Fibroblast of the conjunctiva (primary cell): ENCODE results near the gene ATP8A2.

Source experiments
- DNase-seq: peaks from one replicate; pipeline ENCODE4 v3.0.0-alpha.2; 2010; ENCODE audit warnings: low read depth

Gene ATP8A2

DNA sequence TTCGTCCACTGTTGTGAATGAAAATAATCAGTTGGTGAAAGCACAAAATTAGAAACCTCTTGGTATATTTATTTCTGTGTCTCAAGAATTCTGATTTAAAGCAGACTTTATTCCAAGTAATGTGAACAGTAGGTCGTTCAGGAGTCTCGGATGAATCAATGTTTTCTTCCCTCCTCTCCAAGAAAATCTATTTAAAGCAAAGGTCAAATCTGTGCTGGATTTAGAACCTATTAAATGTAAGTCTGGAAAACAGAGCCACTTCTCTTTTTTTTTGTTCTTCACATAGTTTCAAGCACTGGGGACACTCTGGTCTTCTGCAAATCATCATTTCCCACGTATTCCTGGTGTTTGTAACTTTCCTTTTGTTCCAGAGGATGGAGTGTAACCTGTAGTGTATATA is 312.7 kb downstream of the ATP8A2 start:
- no peak for DNase-seq

DNA sequence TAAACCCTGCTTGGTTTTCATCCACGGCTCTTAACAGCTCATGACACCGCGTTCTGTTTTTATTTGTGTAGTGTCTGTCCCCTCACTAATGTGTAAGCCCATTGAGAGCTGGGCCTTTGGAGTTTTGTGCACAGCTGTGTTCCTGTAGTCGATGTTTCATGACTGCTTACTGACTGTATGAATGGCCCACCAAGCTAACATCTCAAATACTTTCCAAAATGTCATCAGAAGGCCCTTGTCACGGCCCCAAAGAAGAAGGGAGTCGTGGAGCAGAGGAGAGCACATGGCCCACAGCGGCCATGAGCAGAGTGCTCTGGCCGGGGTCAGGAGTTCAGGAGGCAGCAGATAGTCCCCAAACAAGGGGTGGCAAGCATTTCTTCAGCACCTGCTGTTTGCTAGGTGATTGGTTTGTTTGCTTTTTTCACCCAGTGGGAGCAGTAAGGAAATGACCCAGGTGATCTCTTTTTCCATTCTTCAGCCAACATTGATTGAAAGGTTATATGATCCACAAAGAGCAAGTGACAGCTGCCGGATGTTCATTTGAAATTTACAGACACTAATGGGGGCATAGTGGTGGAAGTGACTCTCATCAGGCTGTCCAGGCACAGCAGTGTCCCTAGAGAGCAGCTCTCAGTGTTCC is 315.2 kb downstream of the ATP8A2 start:
- no peak for DNase-seq

DNA sequence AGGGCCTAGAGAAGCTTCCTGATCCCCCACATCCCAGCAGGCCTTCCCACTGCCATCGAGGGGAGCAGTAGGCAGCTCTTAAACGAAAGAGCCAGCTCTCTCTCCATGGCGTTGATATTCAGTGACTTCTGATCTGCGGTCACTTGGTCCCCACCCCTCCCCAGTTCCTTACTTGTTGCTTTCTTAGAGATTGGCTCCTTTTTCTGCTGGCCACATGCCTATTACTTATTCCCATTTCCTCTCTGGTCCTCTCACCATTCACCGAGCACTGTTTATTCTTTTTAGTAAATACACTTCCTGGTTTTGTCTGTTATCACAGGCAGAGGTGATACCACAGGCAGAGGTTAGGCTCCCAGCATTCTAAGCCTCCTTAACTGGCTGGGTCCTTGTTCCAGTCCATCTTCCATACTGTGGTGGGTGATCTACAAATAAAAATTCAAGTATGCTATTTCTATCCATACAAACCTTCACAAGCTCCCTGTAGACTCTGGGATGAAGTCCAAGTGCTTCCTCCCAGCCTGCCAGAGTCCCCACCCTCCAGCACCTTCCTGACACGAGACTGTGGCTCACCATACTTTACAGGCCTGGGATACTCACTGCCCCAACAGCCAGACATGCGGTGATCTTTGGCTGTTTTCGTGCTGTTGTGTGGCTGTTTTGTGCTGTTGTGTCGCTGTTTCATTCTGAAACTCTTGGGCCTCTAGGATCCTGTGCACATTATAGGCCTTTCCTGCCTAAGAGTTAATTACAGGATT is 315.9 kb downstream of the ATP8A2 start:
- DNase-seq = no peak

DNA sequence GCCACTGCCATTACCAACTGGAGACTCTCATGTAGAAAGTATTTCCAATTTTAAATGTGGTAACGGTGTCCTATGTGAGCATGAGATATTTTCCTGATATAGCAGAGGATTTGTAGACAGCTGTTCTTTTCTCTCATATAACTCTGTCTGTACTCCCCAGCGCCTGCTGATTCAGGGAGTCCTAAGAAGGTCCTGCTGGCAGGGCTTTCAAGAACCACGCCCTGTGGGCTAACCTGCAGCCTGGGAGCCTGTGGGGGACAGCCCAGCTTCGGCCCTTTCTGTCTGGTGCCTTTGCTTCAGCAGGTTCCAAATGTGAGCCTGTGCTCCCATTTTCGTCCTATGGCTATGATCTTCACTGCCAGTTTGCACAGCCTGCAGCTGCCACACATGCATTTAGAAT is 316.8 kb downstream of the ATP8A2 start:
- DNase-seq = no peak

DNA sequence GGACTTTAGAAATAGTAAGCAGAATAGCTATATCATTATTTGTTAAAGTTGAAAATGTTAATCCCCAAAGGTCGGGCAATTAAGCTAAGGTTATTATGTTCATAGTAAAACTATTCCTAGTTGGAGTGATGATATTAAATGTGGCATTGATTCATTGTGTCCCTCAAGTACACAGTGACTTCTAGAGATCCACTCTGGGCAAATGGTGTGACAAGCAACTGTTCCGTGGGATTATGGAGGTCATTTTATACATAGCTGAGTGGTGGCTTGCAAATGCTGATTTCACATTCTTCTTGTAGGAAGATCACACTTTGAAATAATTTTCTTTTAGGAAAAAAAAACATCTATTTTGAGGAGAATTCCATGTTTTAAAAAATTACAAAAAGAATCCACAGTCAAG is 317.8 kb downstream of the ATP8A2 start:
- no peak for DNase-seq

DNA sequence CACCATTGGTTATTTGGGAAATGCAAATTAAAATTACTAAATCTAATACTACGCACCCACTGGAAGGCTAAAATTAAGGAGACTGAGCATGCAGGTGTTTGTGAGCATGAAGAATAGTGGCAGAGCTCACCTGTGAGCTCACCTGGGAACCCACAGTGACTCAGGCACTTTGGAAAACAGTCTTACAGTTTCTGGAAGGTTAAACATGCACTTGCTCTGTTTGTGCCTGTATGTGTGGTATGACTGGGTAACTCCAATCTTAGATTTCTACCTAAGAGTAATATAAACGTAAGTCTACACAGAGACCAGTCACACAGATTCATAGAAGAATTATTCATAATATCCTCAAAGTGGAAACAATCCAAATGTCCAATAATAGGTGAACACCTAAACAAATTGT is 318.8 kb downstream of the ATP8A2 start:
- no peak for DNase-seq

DNA sequence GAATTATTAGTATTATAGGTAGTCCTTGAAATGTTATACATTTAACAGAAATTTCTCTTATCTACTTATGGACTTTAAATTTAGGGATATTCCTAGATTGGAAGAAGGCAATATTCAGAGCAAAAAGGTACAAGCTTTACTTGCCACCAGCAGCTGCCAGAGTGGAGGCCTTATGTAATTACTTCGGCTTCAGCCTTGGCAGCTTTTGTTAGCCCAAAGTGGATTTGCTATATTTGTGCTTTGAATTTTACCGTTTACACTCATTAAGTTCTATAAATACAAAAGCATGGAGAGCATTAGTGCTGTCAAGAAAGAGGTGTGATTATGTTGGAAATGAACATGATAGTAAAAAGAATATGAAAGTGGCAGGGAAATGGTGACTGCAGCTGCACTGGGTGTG is 319.9 kb downstream of the ATP8A2 start:
- no peak for DNase-seq

DNA sequence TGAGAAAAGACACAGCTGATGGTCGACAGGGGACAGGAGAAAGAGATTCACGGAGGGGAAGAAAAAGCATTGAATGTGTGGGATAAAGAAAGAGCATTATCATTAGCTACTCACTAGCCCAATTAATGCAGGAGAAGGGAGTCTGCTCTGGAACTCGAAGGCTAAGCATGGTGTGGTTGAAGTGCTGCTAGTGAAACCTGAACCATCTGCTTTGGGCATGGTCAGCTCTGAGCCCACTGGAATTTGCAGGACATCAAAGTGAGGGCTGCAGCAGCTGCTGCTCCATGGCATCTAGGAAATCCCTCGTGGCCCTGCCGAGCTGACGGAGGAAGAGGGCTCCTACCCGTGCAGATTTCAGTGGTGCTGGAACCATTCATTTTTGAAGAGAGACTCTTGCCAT is 320.3 kb downstream of the ATP8A2 start:
- DNase-seq = no peak

DNA sequence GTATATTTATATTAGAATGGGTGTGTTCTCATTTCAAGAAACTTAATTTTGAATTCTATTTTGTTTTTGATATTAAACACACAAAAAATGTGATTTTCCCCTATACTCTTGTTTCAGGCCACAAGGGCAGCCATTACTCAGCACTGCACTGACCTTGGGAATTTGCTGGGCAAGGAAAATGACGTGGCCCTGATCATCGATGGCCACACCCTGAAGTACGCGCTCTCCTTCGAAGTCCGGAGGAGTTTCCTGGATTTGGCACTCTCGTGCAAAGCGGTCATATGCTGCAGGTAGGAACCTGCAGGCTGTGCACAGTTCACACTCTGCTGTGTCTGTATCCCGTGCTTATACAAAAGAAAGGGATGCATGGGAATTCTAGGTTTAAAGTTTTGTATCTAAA is 327.3 kb downstream of the ATP8A2 start:
- DNase-seq = no peak

DNA sequence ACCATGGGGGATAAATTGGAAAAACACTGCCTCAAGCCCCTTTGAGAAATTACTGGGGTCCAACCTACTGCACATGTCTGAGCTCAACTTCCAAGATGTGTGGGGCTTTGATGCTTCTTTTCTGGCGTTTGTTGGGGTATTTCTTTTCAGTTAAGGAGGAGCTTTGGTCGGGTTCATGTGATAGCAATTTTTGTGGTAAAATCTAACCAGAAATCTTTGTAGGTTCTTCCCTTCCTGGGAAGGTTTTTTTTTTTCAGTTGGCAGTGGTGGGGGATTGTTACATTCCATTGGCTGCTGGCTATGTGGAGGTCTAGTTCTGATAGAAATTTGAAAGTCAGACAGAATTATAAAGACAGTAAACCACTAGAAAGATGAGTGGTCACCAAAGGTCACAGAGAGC is 327.8 kb downstream of the ATP8A2 start:
- no peak for DNase-seq

DNA sequence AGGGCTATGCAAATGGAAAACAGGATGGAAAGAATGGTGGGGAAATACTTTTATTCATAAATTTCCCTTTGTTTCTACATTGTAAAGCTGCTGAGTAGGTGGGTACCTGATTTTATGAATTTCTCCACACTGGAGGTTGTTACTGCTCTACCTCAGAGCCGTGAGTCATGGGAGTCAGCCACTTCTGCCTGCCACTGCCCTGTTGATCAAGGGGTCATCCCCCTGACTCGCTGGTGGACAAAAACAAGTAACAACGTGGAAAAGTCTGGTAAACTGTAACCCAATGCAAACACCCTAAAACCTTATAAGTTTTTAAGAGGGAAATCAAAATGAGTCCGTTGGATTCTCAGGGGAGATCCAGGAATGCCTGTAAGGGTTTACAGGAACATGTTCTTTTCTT is 329.5 kb downstream of the ATP8A2 start:
- no peak for DNase-seq

DNA sequence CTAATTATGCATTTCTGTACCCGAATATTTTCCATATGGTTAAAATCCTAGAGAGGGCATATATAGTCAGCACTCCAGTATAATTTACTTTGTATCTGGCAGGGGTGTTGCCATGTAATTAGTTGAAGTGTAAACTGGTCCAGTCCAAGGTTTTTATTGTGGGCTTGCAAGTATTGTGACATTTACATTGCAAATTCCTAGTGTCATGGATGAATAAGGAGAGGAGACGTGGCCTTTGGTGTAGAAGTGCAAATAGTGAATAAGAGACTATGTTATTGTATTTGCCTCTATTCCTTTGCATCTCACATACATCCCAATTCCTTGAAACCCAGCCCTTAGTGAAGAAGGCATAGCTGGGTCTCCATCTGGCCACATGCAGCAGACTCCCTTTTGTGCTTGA is 330.6 kb downstream of the ATP8A2 start:
- no peak for DNase-seq

DNA sequence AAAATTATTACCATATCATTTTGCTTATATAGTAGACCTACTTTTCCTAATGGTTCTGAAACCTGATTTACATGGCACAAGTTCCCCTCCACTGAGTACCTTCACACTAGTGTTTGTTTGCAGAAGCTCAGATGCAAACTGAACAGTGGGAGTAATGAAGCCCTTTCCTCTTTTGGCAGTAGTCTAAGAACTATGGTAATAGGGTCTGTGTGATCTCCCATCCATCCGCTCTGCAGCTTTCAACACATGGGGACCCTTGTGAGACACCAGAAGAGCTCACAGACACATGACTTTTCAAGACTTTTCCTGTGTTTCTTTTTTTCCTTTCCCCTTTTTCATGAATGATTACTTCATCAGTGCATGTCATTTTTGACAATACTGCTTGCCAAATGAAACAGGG is 336.0 kb downstream of the ATP8A2 start:
- no peak for DNase-seq

DNA sequence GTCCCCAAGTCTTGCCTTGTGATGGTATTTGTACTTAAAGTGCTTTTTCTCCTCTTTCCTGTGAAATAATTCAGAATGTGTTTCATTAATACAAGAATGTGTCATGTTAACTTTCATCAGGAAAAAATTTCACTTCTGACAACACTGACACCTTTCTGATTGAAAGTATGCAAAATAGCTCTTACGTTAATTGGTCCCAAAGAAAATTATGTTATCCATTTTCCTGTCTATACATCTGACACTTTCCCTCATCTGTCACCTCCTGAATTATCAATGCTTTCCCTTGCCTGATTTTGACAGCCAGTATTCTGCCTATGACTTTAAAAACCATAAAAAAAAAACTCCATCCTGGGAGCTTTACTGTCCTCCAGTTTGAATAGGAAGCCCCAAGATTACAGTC is 336.5 kb downstream of the ATP8A2 start:
- no peak for DNase-seq

DNA sequence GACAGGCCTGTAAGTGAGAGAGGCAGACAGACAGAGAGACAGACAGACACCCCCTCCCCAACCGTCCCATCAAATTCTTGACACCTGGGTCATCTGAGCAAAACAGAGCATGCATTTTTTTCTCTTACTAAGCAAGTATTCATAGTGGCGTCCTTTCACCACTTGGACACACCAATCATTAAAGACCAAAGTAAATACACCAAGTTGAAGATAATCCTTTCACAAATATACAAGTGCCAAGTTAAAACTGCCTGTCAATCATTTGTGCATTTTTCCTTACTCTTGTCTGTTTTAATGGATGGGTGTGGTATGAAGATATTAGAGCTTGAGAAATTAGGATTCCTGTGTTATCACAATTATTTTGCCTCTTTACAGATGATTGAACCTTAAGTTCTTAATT is 337.3 kb downstream of the ATP8A2 start:
- no peak for DNase-seq

DNA sequence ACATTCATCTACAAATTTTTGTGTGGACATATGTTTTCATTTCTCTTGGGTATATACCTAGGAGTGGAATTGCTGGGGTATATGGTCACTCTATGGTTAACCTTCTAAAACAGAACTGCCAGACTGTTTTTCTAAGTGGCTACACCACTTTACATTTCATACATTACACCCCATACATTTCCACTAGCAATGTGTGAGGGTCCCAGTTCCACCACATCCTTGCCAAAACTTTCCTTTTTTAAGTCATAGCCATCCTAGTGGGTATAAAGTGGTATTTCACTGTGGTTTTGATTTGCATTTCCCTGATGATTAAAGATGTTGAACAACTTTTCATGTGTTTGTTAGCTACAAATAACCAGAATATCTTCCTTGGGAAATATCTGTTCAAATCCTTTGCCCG is 344.0 kb downstream of the ATP8A2 start:
- DNase-seq = no peak

DNA sequence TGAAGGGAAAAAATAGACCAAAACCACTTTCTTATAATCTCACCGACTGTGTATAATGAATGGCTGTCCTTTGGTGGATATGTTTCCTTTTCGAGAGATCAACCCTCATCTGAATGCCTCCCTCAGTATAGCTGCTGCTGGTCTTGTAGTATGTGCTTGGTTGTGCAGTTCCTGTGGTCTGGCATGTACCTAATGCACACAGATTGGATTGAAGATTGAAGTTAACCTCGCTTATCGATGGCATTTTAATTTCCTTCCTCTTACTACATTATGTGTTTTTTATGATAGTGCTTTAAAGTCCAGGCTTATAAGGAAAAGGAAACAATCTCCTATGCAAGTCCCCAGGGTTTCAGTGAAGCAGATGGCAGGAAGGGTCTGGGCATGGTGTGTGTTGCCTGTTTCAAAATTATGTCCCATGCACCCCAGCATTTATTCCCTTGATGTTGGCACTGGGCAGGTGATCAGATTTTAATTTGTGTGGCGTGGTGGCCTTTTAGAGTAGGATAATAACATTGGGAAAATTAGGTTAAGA is 346.0 kb downstream of the ATP8A2 start:
- no peak for DNase-seq

DNA sequence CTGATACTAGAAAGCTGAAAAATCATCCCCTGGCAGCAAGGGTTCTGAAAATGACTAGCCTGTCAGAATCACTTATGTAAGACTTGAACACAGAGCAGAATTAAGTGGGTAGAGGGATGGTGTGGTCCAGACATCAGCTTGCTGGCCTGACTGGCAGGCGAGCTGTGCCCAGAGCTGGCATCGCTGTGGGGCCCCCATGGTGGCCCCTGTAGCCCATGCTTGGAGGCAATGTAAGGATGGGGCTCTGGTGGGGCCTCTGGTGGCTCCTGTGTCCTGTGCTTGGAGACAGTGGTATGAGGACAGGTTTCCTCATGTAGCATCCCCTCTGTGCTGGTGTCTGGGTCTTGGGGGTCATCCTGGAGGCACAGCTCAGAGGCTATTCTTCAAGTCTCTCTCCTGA is 347.9 kb downstream of the ATP8A2 start:
- DNase-seq = no peak

DNA sequence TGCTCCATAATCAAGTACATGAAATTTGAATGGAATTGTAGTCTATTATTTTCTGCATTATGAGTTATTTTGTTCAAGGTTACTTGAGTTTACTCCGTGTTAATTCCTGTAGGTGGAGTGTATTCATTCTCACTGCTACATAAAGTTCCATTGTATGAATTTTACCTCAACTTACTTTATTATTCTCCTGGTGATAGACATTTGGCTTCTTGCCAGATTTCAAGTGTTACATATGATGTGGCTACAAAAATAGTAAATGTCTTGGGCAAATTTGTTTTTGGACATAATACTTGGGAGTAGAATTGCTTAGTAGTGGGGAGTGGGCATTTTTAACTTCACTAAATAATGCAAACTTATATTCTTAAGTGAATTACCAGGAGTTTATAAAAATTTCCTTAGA is 351.1 kb downstream of the ATP8A2 start:
- no peak for DNase-seq

DNA sequence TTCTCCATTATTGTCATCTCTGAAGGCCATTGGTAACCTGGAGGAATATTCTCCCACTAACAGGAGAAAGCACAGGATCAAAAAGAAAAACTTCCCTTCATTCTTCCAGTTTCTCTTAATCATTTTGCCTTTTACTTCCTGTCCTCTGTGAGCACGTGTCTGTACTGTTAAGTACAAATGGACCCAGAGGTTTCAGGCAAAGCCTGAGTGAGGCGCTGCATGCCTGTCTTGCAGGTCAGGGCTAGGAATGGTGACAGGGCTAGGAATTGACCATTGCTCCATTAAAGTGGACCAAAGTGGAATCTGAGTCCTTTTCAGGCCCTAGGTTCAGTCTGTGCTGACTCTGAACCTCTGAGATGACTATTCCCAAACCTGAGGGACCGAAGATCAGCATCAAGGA is 353.3 kb downstream of the ATP8A2 start:
- no peak for DNase-seq

DNA sequence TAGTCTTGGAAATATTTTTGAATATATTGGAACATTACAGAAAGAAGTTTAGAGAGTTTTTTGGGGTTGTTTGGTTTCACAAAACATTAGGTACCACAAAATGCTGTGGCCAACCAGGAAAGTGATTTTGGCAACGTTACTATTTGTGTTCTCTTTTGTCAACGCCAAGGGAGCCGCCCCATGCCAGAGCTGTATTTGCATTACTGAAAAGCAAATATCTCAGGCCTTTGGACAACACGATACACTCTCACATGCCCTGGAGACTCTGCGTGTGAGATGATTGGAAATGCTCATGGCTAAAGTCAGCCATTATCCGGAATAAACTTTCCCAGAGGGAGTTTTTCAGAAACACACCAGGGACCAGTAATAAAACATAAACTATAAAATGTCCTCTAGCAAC is 355.5 kb downstream of the ATP8A2 start:
- no peak for DNase-seq

DNA sequence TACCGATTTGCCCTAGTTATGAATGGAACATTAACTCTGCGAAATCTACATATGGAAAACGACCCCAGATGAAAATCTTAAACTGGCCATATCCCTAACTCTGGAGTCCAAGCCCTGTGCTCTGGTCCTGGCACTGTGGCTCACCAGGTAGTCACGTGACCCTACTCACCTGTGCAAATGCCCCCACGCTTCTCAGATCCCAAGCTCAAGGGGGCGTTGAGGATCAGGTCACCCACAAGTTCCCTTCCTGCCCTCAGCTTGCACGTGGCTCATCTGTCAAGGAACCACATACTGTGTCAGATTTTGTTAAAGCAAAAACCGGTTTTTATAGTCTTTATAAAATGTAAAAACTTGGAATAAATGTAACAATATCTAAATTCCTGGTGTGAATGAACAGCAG is 356.0 kb downstream of the ATP8A2 start:
- no peak for DNase-seq

DNA sequence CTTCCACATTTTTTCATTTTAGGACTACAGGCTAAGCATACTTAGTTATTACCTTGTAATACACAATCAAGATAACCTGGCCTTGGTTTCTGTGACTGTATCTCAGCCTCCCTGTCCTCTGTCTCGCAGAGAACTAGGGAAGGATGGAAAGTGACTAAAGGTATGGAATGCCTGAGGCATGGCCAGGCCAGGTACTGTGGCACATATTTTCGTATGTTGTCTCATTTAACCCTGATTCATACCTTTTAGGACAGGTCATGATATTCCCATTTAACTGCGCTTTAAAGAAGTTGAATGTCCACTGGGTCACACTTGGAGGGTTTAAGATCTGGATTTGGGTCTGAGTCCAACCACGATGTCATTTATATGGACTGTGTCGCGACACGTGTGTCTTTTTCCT is 357.4 kb downstream of the ATP8A2 start:
- DNase-seq = no peak

DNA sequence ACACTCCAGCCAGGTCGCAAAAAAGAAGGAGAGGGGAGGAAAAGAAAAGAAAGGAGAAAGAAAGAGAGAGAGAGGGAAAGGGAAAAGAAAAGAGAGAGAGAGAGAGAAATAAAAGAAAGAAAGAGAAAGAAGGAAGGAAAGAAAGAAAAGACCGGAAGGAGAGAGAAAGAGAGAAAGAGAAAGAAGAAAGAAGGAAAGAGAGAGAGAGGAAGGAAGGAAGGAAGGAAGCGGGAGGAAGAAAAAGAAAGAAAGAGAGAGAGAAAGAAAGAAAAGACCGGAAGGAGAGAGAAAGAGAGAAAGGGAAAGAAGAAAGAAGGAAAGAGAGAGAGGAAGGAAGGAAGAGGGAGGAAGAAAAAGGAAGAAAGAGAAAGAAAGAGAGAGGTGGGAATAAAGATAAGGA is 359.3 kb downstream of the ATP8A2 start:
- no peak for DNase-seq
